ENCODE results near the gene PXMP4.

The PXMP4 gene

DNA sequence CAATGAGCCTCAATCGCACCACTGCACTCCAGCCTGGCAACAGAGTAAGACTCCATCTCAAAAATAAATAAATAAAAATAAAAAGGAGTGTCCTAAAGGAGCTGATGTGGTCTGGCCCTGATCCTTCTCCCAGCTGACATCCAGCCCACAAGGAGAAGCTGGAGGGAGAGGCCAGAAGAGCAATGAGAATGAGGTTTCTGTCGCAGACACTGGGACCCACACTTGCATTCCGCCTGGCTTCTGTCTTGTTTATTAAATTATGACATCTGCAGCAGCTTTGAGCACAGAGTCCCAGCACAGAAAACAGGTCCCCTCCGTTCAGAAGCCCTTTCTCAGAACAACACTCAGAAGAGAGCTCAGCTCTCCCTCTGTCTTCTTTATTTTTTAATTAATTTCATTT lies 23.7 kb downstream of the PXMP4 start:
- TF ChIP-seq, protein P1, sequence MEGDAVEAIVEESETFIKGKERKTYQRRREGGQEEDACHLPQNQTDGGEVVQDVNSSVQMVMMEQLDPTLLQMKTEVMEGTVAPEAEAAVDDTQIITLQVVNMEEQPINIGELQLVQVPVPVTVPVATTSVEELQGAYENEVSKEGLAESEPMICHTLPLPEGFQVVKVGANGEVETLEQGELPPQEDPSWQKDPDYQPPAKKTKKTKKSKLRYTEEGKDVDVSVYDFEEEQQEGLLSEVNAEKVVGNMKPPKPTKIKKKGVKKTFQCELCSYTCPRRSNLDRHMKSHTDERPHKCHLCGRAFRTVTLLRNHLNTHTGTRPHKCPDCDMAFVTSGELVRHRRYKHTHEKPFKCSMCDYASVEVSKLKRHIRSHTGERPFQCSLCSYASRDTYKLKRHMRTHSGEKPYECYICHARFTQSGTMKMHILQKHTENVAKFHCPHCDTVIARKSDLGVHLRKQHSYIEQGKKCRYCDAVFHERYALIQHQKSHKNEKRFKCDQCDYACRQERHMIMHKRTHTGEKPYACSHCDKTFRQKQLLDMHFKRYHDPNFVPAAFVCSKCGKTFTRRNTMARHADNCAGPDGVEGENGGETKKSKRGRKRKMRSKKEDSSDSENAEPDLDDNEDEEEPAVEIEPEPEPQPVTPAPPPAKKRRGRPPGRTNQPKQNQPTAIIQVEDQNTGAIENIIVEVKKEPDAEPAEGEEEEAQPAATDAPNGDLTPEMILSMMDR (IDR thresholded peaks at IDR 0.05; ENCODE audit: insufficient read depth, low read depth, low read length, missing control alignments) = no peak
- no peak overlapping the region for H3K4me3 ChIP-seq (ENCODE audit: low read length)
- DNase-seq (ENCODE audit: low read depth) = no peak

DNA sequence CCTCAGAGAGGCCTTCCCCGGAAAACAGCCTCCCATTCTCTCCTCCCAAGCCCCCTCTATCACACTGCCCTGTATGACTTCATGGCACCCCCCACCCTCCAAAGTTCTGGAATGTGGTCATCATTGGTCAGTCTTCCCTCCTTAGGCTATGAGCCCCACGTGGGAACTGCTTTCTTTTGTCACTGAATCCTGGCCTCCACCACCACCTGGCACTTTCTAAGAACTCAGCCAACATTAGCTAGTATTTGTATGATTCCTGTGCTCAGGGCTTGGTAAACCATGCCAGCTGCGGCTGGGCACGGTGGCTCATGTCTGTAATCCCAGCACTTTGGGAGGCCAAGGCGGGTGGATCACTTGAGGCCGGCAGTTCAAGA lies 25.5 kb downstream of the PXMP4 start:
- DNase-seq (ENCODE audit: low read depth) = no peak
- H3K4me3 ChIP-seq (ENCODE audit: low read length) = no peak overlapping the region
- TF ChIP-seq, protein P1 (IDR thresholded peaks at IDR 0.05; ENCODE audit: insufficient read depth, low read depth, low read length, missing control alignments) = no peak

DNA sequence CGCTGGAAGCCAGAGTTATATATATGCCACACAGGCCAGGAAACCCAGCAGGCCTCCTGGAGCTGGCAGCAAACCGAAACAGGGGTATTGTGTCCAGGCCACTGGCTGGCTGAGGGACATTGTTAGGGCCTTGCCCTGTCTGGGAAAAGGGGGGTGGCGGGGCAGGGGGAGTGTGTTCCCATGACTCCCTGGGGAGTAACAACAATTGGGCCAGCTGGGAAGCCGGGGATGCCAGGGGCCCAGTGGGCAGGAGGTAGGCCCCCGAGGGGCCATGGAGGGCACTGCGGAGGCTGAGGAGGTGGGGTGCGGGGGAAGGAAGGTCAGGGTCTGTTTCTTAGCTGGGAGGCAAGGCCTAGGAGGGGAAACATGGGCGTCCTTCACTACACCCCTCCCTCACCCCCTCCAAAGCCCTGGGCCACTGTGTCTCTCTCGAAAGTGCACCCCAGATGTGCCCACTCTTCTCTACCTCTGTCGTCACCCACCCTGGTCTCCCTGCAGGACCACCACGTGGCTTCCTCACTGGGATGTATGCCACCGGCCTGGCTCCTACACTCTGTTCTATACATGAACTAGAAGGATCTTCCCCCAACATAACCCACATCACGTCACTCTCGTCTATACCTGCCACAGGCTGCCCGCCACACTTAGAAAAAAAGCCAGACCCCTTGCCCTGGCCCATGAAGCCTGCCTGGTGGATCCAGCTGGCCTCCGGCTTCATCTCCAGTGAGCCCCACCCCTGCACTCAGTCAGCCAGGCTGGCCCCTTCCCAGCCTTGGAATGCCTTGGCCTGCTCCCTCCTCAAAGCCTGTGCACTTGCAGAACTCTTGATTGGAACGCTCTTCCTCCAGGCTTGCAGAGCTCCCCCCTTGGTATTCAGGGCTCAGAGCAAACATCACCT lies 26.1 kb downstream of the PXMP4 start:
- no peak for DNase-seq (ENCODE audit: low read depth)
- TF ChIP-seq, protein P1 (IDR thresholded peaks at IDR 0.05; ENCODE audit: insufficient read depth, low read depth, low read length, missing control alignments) = no peak

DNA sequence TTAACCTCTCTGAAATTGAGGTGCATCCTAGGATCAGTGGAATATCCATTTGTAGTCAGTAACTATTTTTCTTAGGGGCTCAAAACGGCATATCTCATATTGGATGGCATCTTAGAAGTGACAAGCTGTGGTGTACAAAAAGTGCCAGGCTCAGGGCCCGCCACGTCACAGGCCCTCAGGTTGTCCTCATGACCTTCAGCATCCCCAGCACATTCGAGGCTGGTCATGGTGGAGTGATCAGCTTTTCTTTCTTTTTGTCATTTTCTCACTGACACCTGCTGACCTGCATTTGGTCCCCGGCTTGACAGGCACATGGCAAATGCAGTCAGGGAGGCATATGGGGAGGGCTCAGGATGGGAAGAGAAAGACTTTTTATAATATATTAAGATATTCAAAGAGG lies 26.8 kb downstream of the PXMP4 start:
- DNase-seq (ENCODE audit: low read depth) = no peak
- TF ChIP-seq, protein P1 (IDR thresholded peaks at IDR 0.05; ENCODE audit: insufficient read depth, low read depth, low read length, missing control alignments) = no peak
- H3K4me3 ChIP-seq (ENCODE audit: low read length) = no peak overlapping the region

More for the DNA sequence above, 26.1 kb downstream of the PXMP4 start:
- no peak overlapping the region for H3K4me3 ChIP-seq (ENCODE audit: low read length)

GRCh38 chr20:33689973-33690372 lies 30.1 kb downstream of the PXMP4 start:
- TF ChIP-seq, protein P1 (IDR thresholded peaks at IDR 0.05; ENCODE audit: insufficient read depth, low read depth, low read length, missing control alignments) = no peak
- DNase-seq (ENCODE audit: low read depth) = no peak
- no peak overlapping the region for H3K4me3 ChIP-seq (ENCODE audit: low read length)

GRCh38 chr20:33689493-33689892 lies 30.6 kb downstream of the PXMP4 start:
- TF ChIP-seq, protein P1 (IDR thresholded peaks at IDR 0.05; ENCODE audit: insufficient read depth, low read depth, low read length, missing control alignments) = no peak

More at GRCh38 chr20:33689493-33689892, 30.6 kb downstream of the PXMP4 start:
- DNase-seq (ENCODE audit: low read depth) = no peak
- H3K4me3 ChIP-seq (ENCODE audit: low read length) = no peak overlapping the region
